AG08395 (cell line): ENCODE results near the gene PFDN2.
"Not testable (repeated sequence)": the region's sequence is repeated elsewhere in the genome, so short reads cannot be mapped to it uniquely, and the experiment has no call there.

Experiments used
- DNase-seq: peaks from one replicate; pipeline ENCODE4 v3.0.0; 2012; ENCODE audit warnings: mixed read lengths, low spot score

Gene PFDN2

GRCh38 chr1:161080441-161081405 is 37.1 kb downstream of the PFDN2 start:
- DNase-seq, result no peak

GRCh38 chr1:161079436-161080110 is 38.3 kb downstream of the PFDN2 start:
- no peak for DNase-seq

- no peak for DNase-seq
Observed at GRCh38 chr1:161077426-161077825, 40.4 kb downstream of the PFDN2 start.

DNA sequence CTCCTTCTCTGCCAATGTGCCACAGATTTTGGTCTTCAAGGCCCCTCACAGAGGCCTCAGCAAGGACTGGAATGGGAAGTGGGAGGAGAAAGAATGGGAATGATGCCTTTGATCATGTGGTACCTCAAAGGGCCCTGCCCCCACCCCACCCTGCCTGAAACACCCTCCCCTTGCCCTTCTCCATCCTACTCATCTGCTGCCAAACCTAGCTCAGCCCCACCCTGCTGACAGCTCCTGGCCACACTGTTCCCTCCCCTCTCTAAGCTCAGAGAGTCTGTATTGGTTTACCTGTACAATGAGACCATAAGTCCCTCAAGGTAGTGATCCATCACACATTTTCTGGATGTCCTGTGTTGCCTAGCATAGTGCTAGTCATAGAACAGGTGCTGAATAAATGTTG is 41.4 kb downstream of the PFDN2 start:
- DNase-seq, result no peak

GRCh38 chr1:161074676-161075368 is 43.0 kb downstream of the PFDN2 start:
- no peak for DNase-seq

- DNase-seq, result no peak
Observed at GRCh38 chr1:161073474-161074121, 44.2 kb downstream of the PFDN2 start.

GRCh38 chr1:161072751-161073449 is 44.9 kb downstream of the PFDN2 start:
- no peak for DNase-seq

DNA sequence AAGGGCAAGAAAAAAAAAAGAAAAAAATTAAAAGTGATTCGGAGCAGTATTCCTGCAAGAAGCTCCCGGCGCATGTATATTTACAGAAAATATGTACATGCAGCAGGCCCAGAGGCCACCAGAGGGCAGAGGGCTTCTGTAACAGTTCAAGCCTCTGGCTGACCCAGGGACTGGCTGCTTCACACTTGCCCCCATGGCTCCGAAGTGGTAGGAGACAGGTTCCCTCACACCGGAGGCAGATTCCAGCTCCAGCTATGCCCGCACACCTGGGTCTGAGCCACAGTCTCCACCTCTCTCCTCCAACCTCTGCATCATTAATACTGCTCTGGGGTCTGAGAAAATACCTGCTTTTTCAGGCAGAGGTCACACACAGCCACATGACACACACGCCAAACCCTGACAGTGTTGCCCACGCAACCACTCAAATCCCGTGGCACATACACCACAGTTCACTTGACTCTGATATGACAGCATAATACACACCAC is 45.9 kb downstream of the PFDN2 start:
- DNase-seq, result peak; percentile 79

DNA sequence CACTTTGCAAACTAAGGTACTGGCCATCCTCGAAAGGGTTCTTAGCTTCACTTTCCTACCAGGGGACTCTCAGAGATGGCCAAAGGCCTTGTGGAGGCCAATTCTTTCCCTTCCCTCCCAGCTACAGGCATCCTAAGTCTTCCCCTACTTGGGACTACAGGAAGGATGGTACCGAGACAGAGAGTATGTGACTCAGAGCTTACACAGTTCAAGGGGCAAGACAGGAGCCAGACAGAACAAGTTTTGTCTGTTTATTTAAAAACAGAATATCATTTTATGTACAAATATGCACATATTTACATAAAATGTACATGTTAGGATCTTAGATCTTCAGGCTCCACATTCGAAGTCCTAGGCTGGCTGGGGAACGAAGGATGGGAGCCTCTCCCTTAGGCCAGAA is 47.1 kb downstream of the PFDN2 start:
- no peak for DNase-seq

DNA sequence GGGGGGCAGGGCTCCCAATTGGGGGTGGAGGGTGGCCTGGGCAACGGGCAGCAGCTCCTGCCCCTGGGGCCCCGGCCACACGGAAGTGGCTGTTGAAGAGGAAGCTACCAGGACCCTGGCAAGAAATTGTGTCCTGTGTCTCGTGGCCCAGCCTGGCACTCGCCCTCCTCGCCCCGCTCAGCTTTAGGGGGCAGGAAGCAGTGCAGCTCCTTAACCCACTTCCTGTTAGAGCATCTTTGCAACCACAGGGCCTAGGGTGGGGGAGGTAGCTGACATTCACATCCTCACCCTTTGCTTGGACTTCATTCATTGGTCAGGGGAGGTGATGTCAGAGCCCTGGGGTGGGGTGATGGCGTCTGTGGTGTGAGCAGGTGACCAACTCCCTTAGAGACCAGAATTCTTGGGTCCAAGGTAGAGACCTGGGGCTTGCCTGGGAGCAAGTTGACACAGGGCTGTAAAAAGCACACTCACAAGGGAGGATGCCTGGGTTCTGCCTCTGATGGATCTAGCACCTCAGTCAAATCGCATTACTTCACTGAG is 48.0 kb downstream of the PFDN2 start, which contains the start of gene ARHGAP30:
Gene ARHGAP30, minus strand, starts transcription at position 161 of the 540 bp plus-strand sequence. CDS start 267 bp downstream, outside the sequence.
- no peak for DNase-seq

- DNase-seq, result no peak
Observed at GRCh38 chr1:161069241-161069640, 48.6 kb downstream of the PFDN2 start.

DNA sequence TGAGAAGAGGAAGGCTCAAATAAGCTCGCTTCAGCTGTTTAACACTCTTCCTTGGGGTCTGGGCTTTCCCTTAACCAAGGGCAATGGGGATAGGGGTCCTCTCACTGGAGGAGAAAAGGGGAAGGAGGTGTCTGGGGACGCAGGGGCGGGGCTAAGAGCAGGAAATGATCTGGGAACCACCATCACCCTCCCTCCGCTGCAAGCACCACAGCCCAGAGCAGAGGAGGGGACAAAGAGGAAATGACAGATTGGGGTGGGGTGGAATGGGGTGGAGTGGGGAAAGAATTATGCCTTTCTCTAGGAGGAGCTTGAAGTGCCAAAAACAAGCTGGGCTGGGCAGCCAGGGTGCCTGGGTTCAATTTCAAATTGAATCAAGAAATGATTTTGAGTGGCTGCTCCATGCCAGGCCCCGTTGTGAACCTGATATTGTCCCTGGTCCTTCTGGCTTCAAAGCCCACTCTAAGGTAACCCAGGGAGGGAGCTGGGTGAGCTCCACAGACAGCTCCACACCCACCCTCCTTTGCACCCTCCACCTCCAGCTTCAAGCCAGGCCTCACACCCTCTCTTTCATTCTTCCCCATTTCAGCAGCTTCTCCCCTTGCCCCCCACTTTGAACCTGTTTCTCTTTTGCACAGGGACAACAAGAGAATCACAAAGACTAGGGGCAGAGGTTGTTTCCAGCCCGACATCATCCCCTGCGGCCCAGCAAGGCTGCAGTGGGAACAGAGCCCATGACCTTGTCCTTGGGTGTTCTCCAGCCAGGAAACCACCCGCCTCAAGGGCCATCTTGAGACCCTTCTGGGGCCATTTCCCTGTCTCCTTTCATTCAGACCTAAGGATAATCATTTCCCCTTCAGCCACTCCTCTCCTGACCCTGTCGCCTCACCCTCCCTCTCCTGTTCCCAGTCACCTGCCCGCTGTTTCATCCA is 49.3 kb downstream of the PFDN2 start:
- no peak for DNase-seq

DNA sequence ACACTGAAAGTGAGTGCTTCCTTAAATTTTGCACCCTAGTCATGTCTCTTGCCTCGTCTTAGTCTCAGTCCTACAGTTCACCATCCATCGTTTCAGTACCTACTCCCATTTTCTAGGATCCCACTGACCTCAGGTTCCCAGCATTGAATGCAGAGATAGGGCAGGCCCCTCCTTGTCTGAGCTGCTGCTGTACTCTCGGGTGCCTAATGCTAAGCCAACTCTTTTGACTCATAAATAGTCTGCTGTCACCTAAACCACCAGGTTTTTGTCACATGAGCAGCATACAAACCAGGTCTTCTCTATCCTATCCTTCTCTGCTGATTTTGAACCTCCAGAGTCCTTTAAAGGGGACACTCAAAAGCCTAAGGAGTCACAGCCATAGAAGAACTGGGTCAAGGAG is 51.1 kb downstream of the PFDN2 start:
- DNase-seq, result no peak

GRCh38 chr1:161065681-161066080 is 52.2 kb downstream of the PFDN2 start:
- not testable (repeated sequence) for DNase-seq

GRCh38 chr1:161063936-161064335 is 53.9 kb downstream of the PFDN2 start:
- DNase-seq, result not testable (repeated sequence)

DNA sequence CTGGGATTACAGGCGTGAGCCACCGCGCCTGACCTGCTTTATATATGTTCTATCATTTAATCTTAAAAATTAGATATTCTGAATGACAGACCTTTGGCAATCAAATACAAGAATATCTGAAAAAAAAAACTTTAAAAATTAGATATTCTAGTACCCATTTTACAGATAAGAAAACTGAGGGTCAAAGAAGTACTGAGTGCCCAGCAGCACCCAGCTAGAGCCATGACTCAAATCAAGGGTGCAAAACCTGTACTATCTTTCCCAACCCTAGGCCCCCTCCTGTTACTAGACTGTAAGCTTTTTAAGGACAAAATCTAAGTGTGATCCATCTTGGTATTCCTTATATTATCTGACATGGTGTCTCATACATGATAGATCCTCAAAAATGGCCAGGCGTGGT is 56.4 kb downstream of the PFDN2 start:
- no peak for DNase-seq

GRCh38 chr1:161059293-161059692 is 58.5 kb downstream of the PFDN2 start:
- DNase-seq, result no peak

DNA sequence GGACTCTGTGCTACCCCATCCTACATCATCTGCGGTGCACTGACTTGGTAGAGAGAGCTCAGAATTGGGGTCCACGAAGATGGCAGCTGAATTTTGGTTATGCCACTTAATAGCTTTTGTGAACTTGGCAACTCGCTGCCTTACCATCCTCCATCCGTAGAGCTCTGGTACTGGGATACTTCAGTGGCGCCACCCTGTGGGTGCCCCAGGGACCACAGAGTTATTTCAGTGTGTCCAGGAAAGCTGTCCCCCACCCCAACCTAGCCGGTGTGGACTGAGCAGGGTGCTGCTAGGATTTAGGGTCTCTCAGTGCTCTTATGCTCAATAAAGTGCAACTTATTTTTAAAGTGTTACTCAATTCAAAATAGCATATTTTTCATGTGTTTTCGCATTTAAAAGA is 63.0 kb downstream of the PFDN2 start:
- no peak for DNase-seq

GRCh38 chr1:161054232-161054631 is 63.6 kb downstream of the PFDN2 start:
- no peak for DNase-seq

DNA sequence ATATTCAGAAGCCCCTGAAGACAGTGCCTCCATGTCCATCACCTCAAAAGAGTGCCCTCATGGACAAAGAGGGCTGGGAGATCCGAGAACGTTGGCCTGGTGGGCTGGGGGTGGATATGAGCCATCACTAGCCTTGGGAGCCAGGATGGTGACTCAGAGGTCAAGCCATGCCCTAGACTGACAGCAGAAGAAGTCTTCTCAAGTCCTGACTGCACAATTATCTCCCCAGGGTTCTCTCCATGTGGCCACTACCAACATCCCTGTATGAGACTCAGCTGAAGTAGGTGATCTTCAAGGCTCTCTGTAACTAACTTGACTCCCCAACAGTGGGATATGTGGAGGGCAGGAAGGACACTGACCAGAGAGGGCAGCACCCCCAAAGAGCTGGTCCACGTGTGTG is 64.9 kb downstream of the PFDN2 start:
- DNase-seq, result no peak
